ENCODE measurements around the gene PLD5. TPM values are rescaled to one million over a fixed set of nuclear protein-coding genes. Genes with fewer than 3 reads are reported as not detected.

PLD5 gene
- total and polyA plus RNA-seq, 2 of the 13 experiments (the other 11 are each of a cell fraction or from before 2014, with no cell fraction given), result not detected

GRCh38 chr1:242147096-242147976, 377.2 kb downstream of the PLD5 start:
- DNase-seq (ENCODE audit: low spot score) (no peak), FAIRE-seq (no peak), ATAC-seq (no peak)
- WGBS (ENCODE audit: low lambda C conversion rate), result 23% methylated on average over 4 of the region's 4 CpGs
- H3K36me3 ChIP-seq (replicated peaks in 1 of 2; ENCODE audit: control insufficient read depth in 1 of 2, insufficient read depth in 2 of 2, low read length in 2 of 2), result no peaks in the 10 kb centered on the region
- no peak overlapping the region for H3K4me3 ChIP-seq (replicated peaks in 1 of 3; ENCODE audit: insufficient read depth in 1 of 3, low read depth in 2 of 3, low read length in 3 of 3)
- H4K20me1 ChIP-seq (ENCODE audit: insufficient read depth, low read length), result no peaks in the 10 kb centered on the region
- H3K9me3 ChIP-seq (ENCODE audit: low read length), result no peaks in the 10 kb centered on the region; the same call in 1 of the 2 replicates
- no peak overlapping the region for H2AFZ ChIP-seq (ENCODE audit: low read length)
- H3K4me2 ChIP-seq (ENCODE audit: low read depth, low read length), result no peak overlapping the region
- BruUV-seq (replicated peaks), result no TSS peak
- no peaks in the 10 kb centered on the region for H3K4me1 ChIP-seq (ENCODE audit: insufficient read depth, low read length)
- CTCF ChIA-PET (ENCODE audit: low intra/inter-chr PET ratio, low total read pairs), result no interaction called here
- no peak overlapping the region for H3K9ac ChIP-seq (ENCODE audit: insufficient read depth, low read depth, low read length)
- H3K27me3 ChIP-seq (ENCODE audit: control insufficient read depth in 1 of 2, insufficient read depth in 2 of 2, low read length in 2 of 2), result no peaks in the 10 kb centered on the region
- no peak for TF ChIP-seq RFX3 (CRISPR knock-in tag; IDR thresholded peaks at IDR 0.05)
- TF ChIP-seq MAFF (IDR thresholded peaks at IDR 0.05; ENCODE audit: low read depth, low read length), result peak; percentile 96
- peak; percentile 93 to 97 for TF ChIP-seq MAFK (conservative IDR thresholded peaks at IDR 0.05 in 1 of 2, IDR thresholded peaks at IDR 0.05 in 1 of 2; ENCODE audit: low read length in 2 of 2)
- intact Hi-C loops (cut with micrococcal nuclease; ENCODE audit: unreplicated experiment), result no loop called here
- no peak overlapping the region for H3K27ac ChIP-seq (ENCODE audit: extremely low read length, insufficient read depth, low read length)
- no peaks in the 10 kb centered on the region for H3K79me2 ChIP-seq (ENCODE audit: insufficient read depth, low read length)
- in situ Hi-C loops (cut with HindIII; ENCODE audit: extremely low pct_ligation_motif_present, low pct_unique_long_range_greater_than_20kb), result no loop called here
- POLR2A ChIA-PET, result no interaction called here

- 0% methylated on average over 3 of the region's 3 CpGs for WGBS (ENCODE audit: low lambda C conversion rate)
- intact Hi-C loops (cut with micrococcal nuclease; ENCODE audit: unreplicated experiment), result no loop called here
- ChIA-PET CTCF (ENCODE audit: low intra/inter-chr PET ratio, low total read pairs) (no interaction called here), POLR2A (no interaction called here)
- Histone ChIP-seq H3K36me3 (replicated peaks in 1 of 2; ENCODE audit: control insufficient read depth in 1 of 2, insufficient read depth in 2 of 2, low read length in 2 of 2) (no peaks in the 10 kb centered on the region), H3K79me2 (ENCODE audit: insufficient read depth, low read length) (no peaks in the 10 kb centered on the region), H2AFZ (ENCODE audit: low read length) (no peak overlapping the region), H3K4me3 (replicated peaks in 1 of 3; ENCODE audit: insufficient read depth in 1 of 3, low read depth in 2 of 3, low read length in 3 of 3) (no peak overlapping the region), H3K4me2 (ENCODE audit: low read depth, low read length) (no peak overlapping the region), H3K9ac (ENCODE audit: insufficient read depth, low read depth, low read length) (no peak overlapping the region), H3K27ac (ENCODE audit: extremely low read length, insufficient read depth, low read length) (no peak overlapping the region), H3K27me3 (ENCODE audit: control insufficient read depth in 1 of 2, insufficient read depth in 2 of 2, low read length in 2 of 2) (no peaks in the 10 kb centered on the region), H3K4me1 (ENCODE audit: insufficient read depth, low read length) (no peaks in the 10 kb centered on the region), H4K20me1 (ENCODE audit: insufficient read depth, low read length) (no peaks in the 10 kb centered on the region), H3K9me3 (ENCODE audit: low read length) (no peaks in the 10 kb centered on the region; the same call in 1 of the 2 replicates)
- no peak for ATAC-seq
- FAIRE-seq, result no peak
- no peak for DNase-seq (ENCODE audit: low spot score)
- in situ Hi-C loops (cut with HindIII; ENCODE audit: extremely low pct_ligation_motif_present, low pct_unique_long_range_greater_than_20kb), result no loop called here
- no TSS peak for BruUV-seq (replicated peaks)
- TF ChIP-seq MED1 (CRISPR knock-in tag; IDR thresholded peaks at IDR 0.05) (no peak), YY1 (IDR thresholded peaks at IDR 0.05; ENCODE audit: insufficient read depth, insufficient replicate concordance, low read depth, low read length) (no peak), ATM (IDR thresholded peaks at IDR 0.05; ENCODE audit: borderline replicate concordance) (no peak), RORA (CRISPR knock-in tag; IDR thresholded peaks at IDR 0.05) (no peak), ZNF792 (CRISPR knock-in tag; IDR thresholded peaks at IDR 0.05) (no peak), SOX13 (IDR thresholded peaks at IDR 0.05) (no peak), SOX13 (CRISPR knock-in tag; conservative IDR thresholded peaks at IDR 0.05 in 1 of 2, IDR thresholded peaks at IDR 0.05 in 1 of 2) (no peak), GABPB1 (CRISPR knock-in tag; IDR thresholded peaks at IDR 0.05) (no peak), DNMT1 (CRISPR knock-in tag; IDR thresholded peaks at IDR 0.05) (no peak), ZNF446 (CRISPR knock-in tag; IDR thresholded peaks at IDR 0.05) (no peak), ZBTB21 (CRISPR knock-in tag; IDR thresholded peaks at IDR 0.05) (no peak), KDM5A (IDR thresholded peaks at IDR 0.05; ENCODE audit: borderline replicate concordance, low read length) (no peak)
- TF ChIP-seq, protein P1, sequence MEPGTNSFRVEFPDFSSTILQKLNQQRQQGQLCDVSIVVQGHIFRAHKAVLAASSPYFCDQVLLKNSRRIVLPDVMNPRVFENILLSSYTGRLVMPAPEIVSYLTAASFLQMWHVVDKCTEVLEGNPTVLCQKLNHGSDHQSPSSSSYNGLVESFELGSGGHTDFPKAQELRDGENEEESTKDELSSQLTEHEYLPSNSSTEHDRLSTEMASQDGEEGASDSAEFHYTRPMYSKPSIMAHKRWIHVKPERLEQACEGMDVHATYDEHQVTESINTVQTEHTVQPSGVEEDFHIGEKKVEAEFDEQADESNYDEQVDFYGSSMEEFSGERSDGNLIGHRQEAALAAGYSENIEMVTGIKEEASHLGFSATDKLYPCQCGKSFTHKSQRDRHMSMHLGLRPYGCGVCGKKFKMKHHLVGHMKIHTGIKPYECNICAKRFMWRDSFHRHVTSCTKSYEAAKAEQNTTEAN (CRISPR knock-in tag; conservative IDR thresholded peaks at IDR 0.05), result no peak
- TF ChIP-seq, protein P2, sequence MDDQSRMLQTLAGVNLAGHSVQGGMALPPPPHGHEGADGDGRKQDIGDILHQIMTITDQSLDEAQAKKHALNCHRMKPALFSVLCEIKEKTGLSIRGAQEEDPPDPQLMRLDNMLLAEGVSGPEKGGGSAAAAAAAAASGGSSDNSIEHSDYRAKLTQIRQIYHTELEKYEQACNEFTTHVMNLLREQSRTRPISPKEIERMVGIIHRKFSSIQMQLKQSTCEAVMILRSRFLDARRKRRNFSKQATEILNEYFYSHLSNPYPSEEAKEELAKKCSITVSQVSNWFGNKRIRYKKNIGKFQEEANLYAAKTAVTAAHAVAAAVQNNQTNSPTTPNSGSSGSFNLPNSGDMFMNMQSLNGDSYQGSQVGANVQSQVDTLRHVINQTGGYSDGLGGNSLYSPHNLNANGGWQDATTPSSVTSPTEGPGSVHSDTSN (CRISPR knock-in tag; IDR thresholded peaks at IDR 0.05; ENCODE audit: borderline replicate concordance), result no peak
These were observed 377.8 kb downstream of the PLD5 start for GRCh38 chr1:242146652-242147051.
